Astrocyte (in vitro differentiated cells and primary cell): ENCODE measurements around the gene SYT17. TPM values are rescaled to one million over a fixed set of nuclear protein-coding genes. Genes with fewer than 3 reads are reported as not detected.

ENCODE experiments used
- DNase-seq: peaks from one replicate; pipeline ENCODE4 v3.0.0-alpha.2; 2010; ENCODE audit warnings: low read depth
- FAIRE-seq: peaks from 2 replicates; lab custom pipeline; 2011; peaks lifted over from hg19 to GRCh38; lab: Jason Lieb, UNC
- H2AFZ ChIP-seq: 2 replicates; pipeline ENCODE4 v1.6.0; 2012; ENCODE audit warnings: low read depth, low read length, inconsistent platforms
- H3K27ac ChIP-seq: 2 replicates; pipeline ENCODE4 v1.5.1; 2011; ENCODE audit warnings: low read depth, low read length, inconsistent platforms
- H3K27me3 ChIP-seq: 2 replicates; pipeline ENCODE4 v1.6.0; 2011; ENCODE audit warnings: low read length, inconsistent platforms; ENCODE audit not compliant: insufficient read depth
- H3K36me3 ChIP-seq: 2 replicates; pipeline ENCODE4 v1.5.1; 2011; ENCODE audit warnings: low read length, inconsistent platforms; ENCODE audit not compliant: insufficient read depth
- H3K4me1 ChIP-seq: 2 replicates; pipeline ENCODE4 v1.5.1; 2011; ENCODE audit warnings: low read length, inconsistent platforms; ENCODE audit not compliant: insufficient read depth
- H3K4me2 ChIP-seq: 2 replicates; pipeline ENCODE4 v1.6.0; 2012; ENCODE audit warnings: low read length, inconsistent platforms
- H3K4me3 ChIP-seq: 2 replicates; pipeline ENCODE4 v1.5.1; 2011; ENCODE audit warnings: low read depth, mild to moderate bottlenecking, low read length, inconsistent platforms; ENCODE audit not compliant: insufficient read depth
- H3K79me2 ChIP-seq: 2 replicates; pipeline ENCODE4 v1.6.0; 2012; ENCODE audit warnings: mild to moderate bottlenecking, low read length, inconsistent platforms; ENCODE audit not compliant: insufficient read depth
- H3K9ac ChIP-seq: 2 replicates; pipeline ENCODE4 v1.6.0; 2012; ENCODE audit warnings: mild to moderate bottlenecking, low read length, inconsistent platforms
- H3K9me3 ChIP-seq: 2 replicates; pipeline ENCODE4 v1.5.1; 2012; ENCODE audit warnings: low read depth, mild to moderate bottlenecking, low read length, inconsistent platforms; ENCODE audit not compliant: insufficient read depth
- H4K20me1 ChIP-seq: 2 replicates; pipeline ENCODE4 v1.6.0; 2012; ENCODE audit warnings: low read length, inconsistent platforms; ENCODE audit not compliant: insufficient read depth
- H3K27ac Mint-ChIP-seq: one replicate; pipeline ENCODE4 v1.8.0; 2021; ENCODE audit warnings: mild to moderate bottlenecking, mixed read lengths; ENCODE audit not compliant: unreplicated experiment
- H3K27me3 Mint-ChIP-seq: one replicate; pipeline ENCODE4 v1.8.0; 2021; ENCODE audit warnings: low read depth, mixed read lengths; ENCODE audit not compliant: unreplicated experiment
- H3K36me3 Mint-ChIP-seq: one replicate; pipeline ENCODE4 v1.8.0; 2021; ENCODE audit warnings: low read depth, mixed read lengths; ENCODE audit not compliant: unreplicated experiment
- H3K4me1 Mint-ChIP-seq: one replicate; pipeline ENCODE4 v1.8.0; 2021; ENCODE audit warnings: low read depth, mixed read lengths; ENCODE audit not compliant: unreplicated experiment
- H3K4me3 Mint-ChIP-seq: one replicate; pipeline ENCODE4 v1.8.0; 2021; ENCODE audit warnings: mild to moderate bottlenecking, moderate library complexity, mixed read lengths; ENCODE audit not compliant: unreplicated experiment
- H3K9me3 Mint-ChIP-seq: one replicate; pipeline ENCODE4 v1.8.0; 2021; ENCODE audit warnings: mild to moderate bottlenecking, mixed read lengths; ENCODE audit not compliant: unreplicated experiment
- CTCF ChIP-seq: IDR thresholded peaks from 2 replicates; pipeline ENCODE4 v1.5.1; 2011; ENCODE audit warnings: low read depth, mild to moderate bottlenecking, inconsistent platforms, low read length, moderate library complexity; ENCODE audit not compliant: insufficient read depth
- EZH2 ChIP-seq: IDR thresholded peaks from 2 replicates; pipeline ENCODE4 v1.6.1; 2012; ENCODE audit warnings: mild to moderate bottlenecking, low read length, inconsistent platforms; ENCODE audit not compliant: insufficient read depth
- total RNA-seq: library from RNA; stranded (reverse); gene quantifications from 2 replicates; pipeline ENCODE4 v1.2.1, GENCODE V29; 2021

The SYT17 gene
- total RNA-seq, 1 donor from 2014 or later, result 4.8 TPM

GRCh38 chr16:19290860-19291259 lies 122.8 kb downstream of the SYT17 start:
- no peak overlapping the region for H3K4me2 ChIP-seq
- no peak overlapping the region for H3K4me3 Mint-ChIP-seq
- H3K9ac ChIP-seq, result no peak overlapping the region
- no peak overlapping the region for H3K27ac ChIP-seq
- no peaks in the 10 kb centered on the region for H3K36me3 ChIP-seq
- H2AFZ ChIP-seq, result no peak overlapping the region
- H4K20me1 ChIP-seq, result no peaks in the 10 kb centered on the region
- no peaks in the 10 kb centered on the region for H3K27me3 ChIP-seq
- peaks cover 2% of the 10 kb centered on the region for H3K9me3 Mint-ChIP-seq
- H3K4me1 ChIP-seq, result no peaks in the 10 kb centered on the region
- FAIRE-seq (no peak), DNase-seq (no peak)
- no peak overlapping the region for H3K27ac Mint-ChIP-seq
- no peaks in the 10 kb centered on the region for H3K79me2 ChIP-seq
- TF ChIP-seq CTCF (no peak), EZH2 (no peak)
- H3K4me1 Mint-ChIP-seq, result peaks cover 2% of the 10 kb centered on the region
- H3K9me3 ChIP-seq, result no peaks in the 10 kb centered on the region
- H3K4me3 ChIP-seq, result no peak overlapping the region
- H3K36me3 Mint-ChIP-seq, result no peaks in the 10 kb centered on the region
- peaks cover 15% of the 10 kb centered on the region for H3K27me3 Mint-ChIP-seq

GRCh38 chr16:19291475-19291874 lies 123.4 kb downstream of the SYT17 start:
- no peak overlapping the region for H3K27ac ChIP-seq
- H3K4me2 ChIP-seq, result no peak overlapping the region
- TF ChIP-seq EZH2 (no peak), CTCF (no peak)
- Mint-ChIP-seq H3K27me3 (peaks cover 15% of the 10 kb centered on the region), H3K4me3 (no peak overlapping the region), H3K27ac (peak overlapping the region; percentile 13), H3K4me1 (peaks cover 2% of the 10 kb centered on the region), H3K9me3 (peaks cover 2% of the 10 kb centered on the region), H3K36me3 (no peaks in the 10 kb centered on the region)
- H3K9me3 ChIP-seq, result no peaks in the 10 kb centered on the region
- H3K79me2 ChIP-seq, result no peaks in the 10 kb centered on the region
- no peaks in the 10 kb centered on the region for H3K27me3 ChIP-seq
- no peak overlapping the region for H2AFZ ChIP-seq
- FAIRE-seq, result no peak
- peak; percentile 4 for DNase-seq
- H3K36me3 ChIP-seq, result no peaks in the 10 kb centered on the region
- H3K9ac ChIP-seq, result no peak overlapping the region
- H4K20me1 ChIP-seq, result no peaks in the 10 kb centered on the region
- H3K4me3 ChIP-seq, result no peak overlapping the region
- no peaks in the 10 kb centered on the region for H3K4me1 ChIP-seq

GRCh38 chr16:19292186-19292585 lies 124.1 kb downstream of the SYT17 start:
- peaks cover 15% of the 10 kb centered on the region for H3K27me3 Mint-ChIP-seq
- Histone ChIP-seq H3K79me2 (no peaks in the 10 kb centered on the region), H3K4me2 (no peak overlapping the region), H3K4me3 (no peak overlapping the region), H3K9ac (no peak overlapping the region), H3K4me1 (no peaks in the 10 kb centered on the region), H3K27ac (no peak overlapping the region), H4K20me1 (no peaks in the 10 kb centered on the region), H3K27me3 (no peaks in the 10 kb centered on the region), H2AFZ (no peak overlapping the region), H3K36me3 (no peaks in the 10 kb centered on the region), H3K9me3 (no peaks in the 10 kb centered on the region)
- TF ChIP-seq CTCF (no peak), EZH2 (no peak)
- no peak overlapping the region for H3K27ac Mint-ChIP-seq
- H3K9me3 Mint-ChIP-seq, result peaks cover 2% of the 10 kb centered on the region
- DNase-seq, result no peak
- no peak overlapping the region for H3K4me3 Mint-ChIP-seq
- FAIRE-seq, result no peak
- H3K36me3 Mint-ChIP-seq, result no peaks in the 10 kb centered on the region
- peaks cover 2% of the 10 kb centered on the region for H3K4me1 Mint-ChIP-seq
